Measurements from ENCODE around the gene CHCHD10. TPM values are rescaled to one million over a fixed set of nuclear protein-coding genes. Genes with fewer than 3 reads are reported as not detected.

CHCHD10 gene
- total and polyA plus RNA-seq, 2 of the 13 experiments (the other 11 are each of a cell fraction or from before 2014, with no cell fraction given), result 37.0 to 62.8 TPM

GRCh38 chr22:23778577-23778900 is 10.8 kb upstream of the CHCHD10 start (continued):
- TF ChIP-seq, protein P1, sequence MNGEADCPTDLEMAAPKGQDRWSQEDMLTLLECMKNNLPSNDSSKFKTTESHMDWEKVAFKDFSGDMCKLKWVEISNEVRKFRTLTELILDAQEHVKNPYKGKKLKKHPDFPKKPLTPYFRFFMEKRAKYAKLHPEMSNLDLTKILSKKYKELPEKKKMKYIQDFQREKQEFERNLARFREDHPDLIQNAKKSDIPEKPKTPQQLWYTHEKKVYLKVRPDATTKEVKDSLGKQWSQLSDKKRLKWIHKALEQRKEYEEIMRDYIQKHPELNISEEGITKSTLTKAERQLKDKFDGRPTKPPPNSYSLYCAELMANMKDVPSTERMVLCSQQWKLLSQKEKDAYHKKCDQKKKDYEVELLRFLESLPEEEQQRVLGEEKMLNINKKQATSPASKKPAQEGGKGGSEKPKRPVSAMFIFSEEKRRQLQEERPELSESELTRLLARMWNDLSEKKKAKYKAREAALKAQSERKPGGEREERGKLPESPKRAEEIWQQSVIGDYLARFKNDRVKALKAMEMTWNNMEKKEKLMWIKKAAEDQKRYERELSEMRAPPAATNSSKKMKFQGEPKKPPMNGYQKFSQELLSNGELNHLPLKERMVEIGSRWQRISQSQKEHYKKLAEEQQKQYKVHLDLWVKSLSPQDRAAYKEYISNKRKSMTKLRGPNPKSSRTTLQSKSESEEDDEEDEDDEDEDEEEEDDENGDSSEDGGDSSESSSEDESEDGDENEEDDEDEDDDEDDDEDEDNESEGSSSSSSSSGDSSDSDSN (CRISPR knock-in tag; IDR thresholded peaks at IDR 0.05), result peak; percentile 52; the same call in 1 of the 2 replicates
- TF ChIP-seq SIN3B (IDR thresholded peaks at IDR 0.05; ENCODE audit: low read length), result no peak
- no peak for TF ChIP-seq ZNF343 (CRISPR knock-in tag; IDR thresholded peaks at IDR 0.05)
- TF ChIP-seq ZNF746 (CRISPR knock-in tag; IDR thresholded peaks at IDR 0.05), result no peak
- no peak for TF ChIP-seq BORCS8-MEF2B (CRISPR knock-in tag; IDR thresholded peaks at IDR 0.05)
- TF ChIP-seq SCMH1 (CRISPR knock-in tag; IDR thresholded peaks at IDR 0.05; ENCODE audit: borderline replicate concordance), result no peak
- TF ChIP-seq, protein P2, sequence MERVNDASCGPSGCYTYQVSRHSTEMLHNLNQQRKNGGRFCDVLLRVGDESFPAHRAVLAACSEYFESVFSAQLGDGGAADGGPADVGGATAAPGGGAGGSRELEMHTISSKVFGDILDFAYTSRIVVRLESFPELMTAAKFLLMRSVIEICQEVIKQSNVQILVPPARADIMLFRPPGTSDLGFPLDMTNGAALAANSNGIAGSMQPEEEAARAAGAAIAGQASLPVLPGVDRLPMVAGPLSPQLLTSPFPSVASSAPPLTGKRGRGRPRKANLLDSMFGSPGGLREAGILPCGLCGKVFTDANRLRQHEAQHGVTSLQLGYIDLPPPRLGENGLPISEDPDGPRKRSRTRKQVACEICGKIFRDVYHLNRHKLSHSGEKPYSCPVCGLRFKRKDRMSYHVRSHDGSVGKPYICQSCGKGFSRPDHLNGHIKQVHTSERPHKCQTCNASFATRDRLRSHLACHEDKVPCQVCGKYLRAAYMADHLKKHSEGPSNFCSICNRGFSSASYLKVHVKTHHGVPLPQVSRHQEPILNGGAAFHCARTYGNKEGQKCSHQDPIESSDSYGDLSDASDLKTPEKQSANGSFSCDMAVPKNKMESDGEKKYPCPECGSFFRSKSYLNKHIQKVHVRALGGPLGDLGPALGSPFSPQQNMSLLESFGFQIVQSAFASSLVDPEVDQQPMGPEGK (CRISPR knock-in tag; IDR thresholded peaks at IDR 0.05), result peak; percentile 25; the same call in 1 of the 2 replicates
- TF ChIP-seq, protein P3, sequence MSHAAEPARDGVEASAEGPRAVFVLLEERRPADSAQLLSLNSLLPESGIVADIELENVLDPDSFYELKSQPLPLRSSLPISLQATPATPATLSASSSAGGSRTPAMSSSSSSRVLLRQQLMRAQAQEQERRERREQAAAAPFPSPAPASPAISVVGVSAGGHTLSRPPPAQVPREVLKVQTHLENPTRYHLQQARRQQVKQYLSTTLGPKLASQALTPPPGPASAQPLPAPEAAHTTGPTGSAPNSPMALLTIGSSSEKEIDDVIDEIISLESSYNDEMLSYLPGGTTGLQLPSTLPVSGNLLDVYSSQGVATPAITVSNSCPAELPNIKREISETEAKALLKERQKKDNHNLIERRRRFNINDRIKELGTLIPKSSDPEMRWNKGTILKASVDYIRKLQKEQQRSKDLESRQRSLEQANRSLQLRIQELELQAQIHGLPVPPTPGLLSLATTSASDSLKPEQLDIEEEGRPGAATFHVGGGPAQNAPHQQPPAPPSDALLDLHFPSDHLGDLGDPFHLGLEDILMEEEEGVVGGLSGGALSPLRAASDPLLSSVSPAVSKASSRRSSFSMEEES (CRISPR knock-in tag; IDR thresholded peaks at IDR 0.05), result 0 out of 2 replicates have a peak, but pooled peaks have one; percentile 62
- no peak for TF ChIP-seq RFX5 (IDR thresholded peaks at IDR 0.05; ENCODE audit: low read depth, low read length)
- TF ChIP-seq HMGA1 (CRISPR knock-in tag; conservative IDR thresholded peaks at IDR 0.05), result no peak
- TF ChIP-seq, protein P4, sequence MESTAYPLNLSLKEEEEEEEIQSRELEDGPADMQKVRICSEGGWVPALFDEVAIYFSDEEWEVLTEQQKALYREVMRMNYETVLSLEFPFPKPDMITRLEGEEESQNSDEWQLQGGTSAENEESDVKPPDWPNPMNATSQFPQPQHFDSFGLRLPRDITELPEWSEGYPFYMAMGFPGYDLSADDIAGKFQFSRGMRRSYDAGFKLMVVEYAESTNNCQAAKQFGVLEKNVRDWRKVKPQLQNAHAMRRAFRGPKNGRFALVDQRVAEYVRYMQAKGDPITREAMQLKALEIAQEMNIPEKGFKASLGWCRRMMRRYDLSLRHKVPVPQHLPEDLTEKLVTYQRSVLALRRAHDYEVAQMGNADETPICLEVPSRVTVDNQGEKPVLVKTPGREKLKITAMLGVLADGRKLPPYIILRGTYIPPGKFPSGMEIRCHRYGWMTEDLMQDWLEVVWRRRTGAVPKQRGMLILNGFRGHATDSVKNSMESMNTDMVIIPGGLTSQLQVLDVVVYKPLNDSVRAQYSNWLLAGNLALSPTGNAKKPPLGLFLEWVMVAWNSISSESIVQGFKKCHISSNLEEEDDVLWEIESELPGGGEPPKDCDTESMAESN (CRISPR knock-in tag; conservative IDR thresholded peaks at IDR 0.05), result no peak
- TF ChIP-seq, protein P5, sequence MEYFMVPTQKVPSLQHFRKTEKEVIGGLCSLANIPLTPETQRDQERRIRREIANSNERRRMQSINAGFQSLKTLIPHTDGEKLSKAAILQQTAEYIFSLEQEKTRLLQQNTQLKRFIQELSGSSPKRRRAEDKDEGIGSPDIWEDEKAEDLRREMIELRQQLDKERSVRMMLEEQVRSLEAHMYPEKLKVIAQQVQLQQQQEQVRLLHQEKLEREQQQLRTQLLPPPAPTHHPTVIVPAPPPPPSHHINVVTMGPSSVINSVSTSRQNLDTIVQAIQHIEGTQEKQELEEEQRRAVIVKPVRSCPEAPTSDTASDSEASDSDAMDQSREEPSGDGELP (IDR thresholded peaks at IDR 0.05; ENCODE audit: borderline replicate concordance, low read depth), result no peak
- no peak for TF ChIP-seq PHB2 (IDR thresholded peaks at IDR 0.05; ENCODE audit: partially characterized antibody)
- TF ChIP-seq, protein P6, sequence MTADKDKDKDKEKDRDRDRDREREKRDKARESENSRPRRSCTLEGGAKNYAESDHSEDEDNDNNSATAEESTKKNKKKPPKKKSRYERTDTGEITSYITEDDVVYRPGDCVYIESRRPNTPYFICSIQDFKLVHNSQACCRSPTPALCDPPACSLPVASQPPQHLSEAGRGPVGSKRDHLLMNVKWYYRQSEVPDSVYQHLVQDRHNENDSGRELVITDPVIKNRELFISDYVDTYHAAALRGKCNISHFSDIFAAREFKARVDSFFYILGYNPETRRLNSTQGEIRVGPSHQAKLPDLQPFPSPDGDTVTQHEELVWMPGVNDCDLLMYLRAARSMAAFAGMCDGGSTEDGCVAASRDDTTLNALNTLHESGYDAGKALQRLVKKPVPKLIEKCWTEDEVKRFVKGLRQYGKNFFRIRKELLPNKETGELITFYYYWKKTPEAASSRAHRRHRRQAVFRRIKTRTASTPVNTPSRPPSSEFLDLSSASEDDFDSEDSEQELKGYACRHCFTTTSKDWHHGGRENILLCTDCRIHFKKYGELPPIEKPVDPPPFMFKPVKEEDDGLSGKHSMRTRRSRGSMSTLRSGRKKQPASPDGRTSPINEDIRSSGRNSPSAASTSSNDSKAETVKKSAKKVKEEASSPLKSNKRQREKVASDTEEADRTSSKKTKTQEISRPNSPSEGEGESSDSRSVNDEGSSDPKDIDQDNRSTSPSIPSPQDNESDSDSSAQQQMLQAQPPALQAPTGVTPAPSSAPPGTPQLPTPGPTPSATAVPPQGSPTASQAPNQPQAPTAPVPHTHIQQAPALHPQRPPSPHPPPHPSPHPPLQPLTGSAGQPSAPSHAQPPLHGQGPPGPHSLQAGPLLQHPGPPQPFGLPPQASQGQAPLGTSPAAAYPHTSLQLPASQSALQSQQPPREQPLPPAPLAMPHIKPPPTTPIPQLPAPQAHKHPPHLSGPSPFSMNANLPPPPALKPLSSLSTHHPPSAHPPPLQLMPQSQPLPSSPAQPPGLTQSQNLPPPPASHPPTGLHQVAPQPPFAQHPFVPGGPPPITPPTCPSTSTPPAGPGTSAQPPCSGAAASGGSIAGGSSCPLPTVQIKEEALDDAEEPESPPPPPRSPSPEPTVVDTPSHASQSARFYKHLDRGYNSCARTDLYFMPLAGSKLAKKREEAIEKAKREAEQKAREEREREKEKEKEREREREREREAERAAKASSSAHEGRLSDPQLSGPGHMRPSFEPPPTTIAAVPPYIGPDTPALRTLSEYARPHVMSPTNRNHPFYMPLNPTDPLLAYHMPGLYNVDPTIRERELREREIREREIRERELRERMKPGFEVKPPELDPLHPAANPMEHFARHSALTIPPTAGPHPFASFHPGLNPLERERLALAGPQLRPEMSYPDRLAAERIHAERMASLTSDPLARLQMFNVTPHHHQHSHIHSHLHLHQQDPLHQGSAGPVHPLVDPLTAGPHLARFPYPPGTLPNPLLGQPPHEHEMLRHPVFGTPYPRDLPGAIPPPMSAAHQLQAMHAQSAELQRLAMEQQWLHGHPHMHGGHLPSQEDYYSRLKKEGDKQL (CRISPR knock-in tag; IDR thresholded peaks at IDR 0.05; ENCODE audit: low read depth), result no peak
- no peak for TF ChIP-seq EHMT2 (IDR thresholded peaks at IDR 0.05; ENCODE audit: borderline replicate concordance, low read depth, low read length)
- TF ChIP-seq ZNF713 (CRISPR knock-in tag; IDR thresholded peaks at IDR 0.05), result no peak
- no peak for TF ChIP-seq SMAD3 (CRISPR knock-in tag; IDR thresholded peaks at IDR 0.05)
